Endometrium (tissue), 2 donors: ENCODE results near the gene TLX2.
"Not testable (repeated sequence)": the region's sequence is repeated elsewhere in the genome, so short reads cannot be mapped to it uniquely, and the experiment has no call there.

Source experiments
- FAIRE-seq: peaks from 2 replicates; lab custom pipeline; 2012; peaks lifted over from hg19 to GRCh38; lab: Jason Lieb, UNC
- donor health status: control.
- donor health status: control.

The TLX2 gene

GRCh38 chr2:74554820-74555531, 40.7 kb downstream of the TLX2 start:
- FAIRE-seq, result no peak

GRCh38 chr2:74555610-74556103, 41.4 kb downstream of the TLX2 start:
- no peak for FAIRE-seq

- no peak for FAIRE-seq
Measured at GRCh38 chr2:74556159-74556558, 41.9 kb downstream of the TLX2 start.

- no peak for FAIRE-seq
Measured at GRCh38 chr2:74556831-74557370, 42.7 kb downstream of the TLX2 start.

- FAIRE-seq, result no peak
Measured at GRCh38 chr2:74558284-74559230, 44.3 kb downstream of the TLX2 start.

- no peak for FAIRE-seq
Measured at GRCh38 chr2:74559912-74560311, 45.7 kb downstream of the TLX2 start.

GRCh38 chr2:74560591-74560990, 46.3 kb downstream of the TLX2 start:
- FAIRE-seq, result no peak

GRCh38 chr2:74561022-74561421, 46.8 kb downstream of the TLX2 start:
- FAIRE-seq, result not testable (repeated sequence)

- FAIRE-seq, result no peak
Measured at GRCh38 chr2:74562126-74562775, 48.0 kb downstream of the TLX2 start.

GRCh38 chr2:74564222-74564621, 50.0 kb downstream of the TLX2 start:
- FAIRE-seq, result no peak

- no peak for FAIRE-seq
Measured at GRCh38 chr2:74566076-74566753, 52.0 kb downstream of the TLX2 start.

- no peak for FAIRE-seq
Measured at GRCh38 chr2:74566754-74567085, 52.5 kb downstream of the TLX2 start.
